IMR-90 (cell line): Measurements from ENCODE around the gene B3GAT1. TPM values are rescaled to one million over a fixed set of nuclear protein-coding genes. Genes with fewer than 3 reads are reported as not detected.

ENCODE experiments used
- ATAC-seq: fragments of 200-7000 bp; cut with Tn5 transposase; 2 replicates; pipeline ENCODE4 v1.9.1; 2020; ENCODE audit warnings: low read depth, mild to moderate bottlenecking, moderate library complexity
- BruUV-seq: library from RNA; stranded (reverse); fragments of 400-500 nt; replicated peaks from 2 replicates; lab custom pipeline; 2021; lab: Mats Ljungman, UMichigan
- CTCF ChIA-PET: fragments of 300-600 bp; formaldehyde crosslinking; extraction: SDS; loops from one replicate; lab custom pipeline; 2021; ENCODE audit warnings: antibody characterized with exemption; lab: Yijun Ruan, JAX
- POLR2A ChIA-PET: fragments of 300-600 bp; sonication (Branson Sonifier 250); formaldehyde crosslinking; loops from one replicate; lab custom pipeline; 2022; ENCODE audit warnings: antibody characterized with exemption; ENCODE audit not compliant: unreplicated experiment; lab: Charles Lee
- DNase-seq: peaks from one replicate; pipeline ENCODE4 v3.0.0; 2013
- H2AFZ ChIP-seq: replicated peaks from 2 replicates; pipeline ENCODE3; 2013; ENCODE audit warnings: low read length, mild to moderate bottlenecking; ENCODE audit not compliant: poor library complexity
- H2AK5ac ChIP-seq: 2 replicates; pipeline ENCODE4 v1.6.1; 2013; ENCODE audit warnings: low read depth, low read length, inconsistent platforms
- H2AK9ac ChIP-seq: replicated peaks from 2 replicates; pipeline ENCODE3; 2013; ENCODE audit warnings: mild to moderate bottlenecking, low read depth, low read length, moderate library complexity; ENCODE audit not compliant: poor library complexity
- H2BK120ac ChIP-seq: 2 replicates; pipeline ENCODE4 v1.6.1; 2013; ENCODE audit warnings: low read depth, low read length, inconsistent platforms
- H2BK15ac ChIP-seq: 3 replicates; pipeline ENCODE4 v1.6.1; 2013; ENCODE audit warnings: low read depth, low read length, inconsistent platforms
- H2BK20ac ChIP-seq: 2 replicates; pipeline ENCODE4 v1.6.1; 2013; ENCODE audit warnings: low read depth, mild to moderate bottlenecking, inconsistent platforms, low read length, moderate library complexity
- H2BK5ac ChIP-seq: 2 replicates; pipeline ENCODE4 v1.6.1; 2013; ENCODE audit warnings: mild to moderate bottlenecking, low read depth, low read length, inconsistent platforms; ENCODE audit not compliant: poor library complexity, severe bottlenecking
- H3K14ac ChIP-seq: replicated peaks from 2 replicates; pipeline ENCODE4 v1.6.1; 2013; ENCODE audit warnings: low read depth, low read length, inconsistent platforms
- H3K18ac ChIP-seq: 2 replicates; pipeline ENCODE4 v1.6.1; 2013; ENCODE audit warnings: low read depth, low read length, control low read depth
- H3K23ac ChIP-seq: 2 replicates; pipeline ENCODE4 v1.6.1; 2013; ENCODE audit warnings: low read depth, low read length, inconsistent platforms
- H3K27ac ChIP-seq: 2 replicates; pipeline ENCODE4 v1.5.1; 2013; ENCODE audit warnings: mild to moderate bottlenecking, control low read depth, low read length; ENCODE audit not compliant: insufficient read depth
- H3K27me3 ChIP-seq: 2 replicates; pipeline ENCODE4 v1.6.1; 2013; ENCODE audit warnings: low read length; ENCODE audit not compliant: control insufficient read depth, insufficient read depth
- H3K36me3 ChIP-seq: 2 replicates; pipeline ENCODE4 v1.6.1; 2013; ENCODE audit warnings: low read length, mixed read lengths; ENCODE audit not compliant: control insufficient read depth, insufficient read depth
- H3K4ac ChIP-seq: 2 replicates; pipeline ENCODE4 v1.6.1; 2013; ENCODE audit warnings: low read depth, low read length, inconsistent platforms
- H3K4me1 ChIP-seq: 2 replicates; pipeline ENCODE4 v1.6.1; 2013; ENCODE audit warnings: low read length, mixed read lengths; ENCODE audit not compliant: control insufficient read depth, insufficient read depth
- H3K4me2 ChIP-seq: 2 replicates; pipeline ENCODE4 v1.6.1; 2013; ENCODE audit warnings: low read depth, mild to moderate bottlenecking, control low read depth, low read length, moderate library complexity
- H3K4me3 ChIP-seq: 2 replicates; pipeline ENCODE4 v1.5.1; 2013; ENCODE audit warnings: low read depth, mild to moderate bottlenecking, control low read depth, low read length, moderate library complexity; ENCODE audit not compliant: insufficient read depth
- H3K56ac ChIP-seq: 2 replicates; pipeline ENCODE4 v1.6.1; 2013; ENCODE audit warnings: low read length, inconsistent platforms; ENCODE audit not compliant: insufficient read depth; ENCODE audit errors: extremely low read depth
- H3K79me1 ChIP-seq, 2 experiments: 2 replicates each; pipeline ENCODE4 v1.6.1; 2013; ENCODE audit warnings: low read length in 2 of 2, inconsistent platforms in 1 of 2, low read depth in 1 of 2
- H3K9ac ChIP-seq: 2 replicates; pipeline ENCODE4 v1.6.1; 2013; ENCODE audit warnings: low read depth, low read length, control low read depth
- H3K9me1 ChIP-seq: 2 replicates; pipeline ENCODE4 v1.6.1; 2013; ENCODE audit warnings: low read length, inconsistent platforms; ENCODE audit not compliant: insufficient read depth
- H3K9me3 ChIP-seq: 2 replicates; pipeline ENCODE4 v1.6.1; 2013; ENCODE audit warnings: low read length; ENCODE audit not compliant: control insufficient read depth, insufficient read depth
- H4K20me1 ChIP-seq: 2 replicates; pipeline ENCODE4 v1.6.1; 2013; ENCODE audit warnings: low read length, inconsistent platforms; ENCODE audit not compliant: insufficient read depth
- H4K5ac ChIP-seq: 2 replicates; pipeline ENCODE4 v1.6.1; 2013; ENCODE audit warnings: mild to moderate bottlenecking, low read depth, low read length, control low read depth
- H4K8ac ChIP-seq, 2 experiments: 2 replicates each; pipeline ENCODE4 v1.6.1; 2013; ENCODE audit warnings: low read depth in 2 of 2, low read length in 2 of 2, control low read depth in 1 of 2, inconsistent platforms in 1 of 2
- H4K91ac ChIP-seq: 2 replicates; pipeline ENCODE4 v1.6.1; 2013; ENCODE audit warnings: low read depth, low read length, inconsistent platforms; ENCODE audit not compliant: insufficient read depth
- BHLHE40 ChIP-seq: fragments of 150-350 bp; IDR thresholded peaks from 2 replicates; pipeline ENCODE4 v1.6.1; 2016; ENCODE audit warnings: mild to moderate bottlenecking, low read depth, low read length
- CEBPB ChIP-seq: IDR thresholded peaks from 2 replicates; pipeline ENCODE4 v1.6.1; 2012; ENCODE audit warnings: low read depth, low read length, improper control_type of control experiment
- MAZ ChIP-seq: IDR thresholded peaks from 2 replicates; pipeline ENCODE4 v1.6.1; 2012; ENCODE audit warnings: low read depth, mild to moderate bottlenecking, low read length, improper control_type of control experiment, moderate library complexity, borderline replicate concordance
- POLR2A ChIP-seq: IDR thresholded peaks from 2 replicates; pipeline ENCODE4 v1.6.1; 2012; ENCODE audit warnings: mild to moderate bottlenecking, low read depth, low read length
- RAD21 ChIP-seq: IDR thresholded peaks from 2 replicates; pipeline ENCODE4 v1.6.1; 2012; ENCODE audit warnings: low read length, improper control_type of control experiment
- RFX5 ChIP-seq: IDR thresholded peaks from 2 replicates; pipeline ENCODE4 v1.8.0; 2012; ENCODE audit warnings: low read depth, mild to moderate bottlenecking, low read length, moderate library complexity
- SMC3 ChIP-seq: fragments of 150-350 bp; IDR thresholded peaks from 2 replicates; pipeline ENCODE4 v1.6.1; 2016; ENCODE audit warnings: low read depth, mild to moderate bottlenecking, antibody characterized with exemption, low read length, moderate library complexity
- WGBS, 2 experiments: methylation state at CpG; one replicate each; pipeline versions ENCODE4 v1.1.5 to v1.1.7; 2013; ENCODE audit warnings: missing lambda C conversion rate in 2 of 2; ENCODE audit not compliant: insufficient read length in 1 of 2; ENCODE audit errors: extremely low coverage in 2 of 2; 5-methylcytosine and 5-hydroxymethylcytosine counted together
- dilution Hi-C: fragments of 300-500 bp; cut with HindIII; formaldehyde crosslinking; loops from one replicate; pipeline ENCODE4 v1.14.3; 2018; ENCODE audit warnings: low sequenced_read_pairs; ENCODE audit not compliant: unreplicated experiment
- in situ Hi-C: fragments of 300-500 bp; cut with MboI; formaldehyde crosslinking; loops from 3 replicates; pipeline ENCODE4 v1.14.3; 2019; ENCODE audit warnings: low sequenced_read_pairs, inconsistent platforms, mixed read lengths
- intact Hi-C: fragments of 100-400 bp; cut with micrococcal nuclease; formaldehyde crosslinking; loops from 2 replicates; pipeline ENCODE4 v1.10.0; 2022
- polyA plus RNA-seq, 3 experiments: library from polyadenylated mRNA; depleted of rRNA; stranded (reverse); fragments of >200 nt; gene quantifications; 2 replicates each; pipeline ENCODE4 v1.2.3, GENCODE V29; 2012; ENCODE audit warnings: low replicate concordance in 1 of 3
- total RNA-seq: library from RNA; depleted of rRNA; stranded (reverse); fragments of >200 nt; gene quantifications from 2 replicates; pipeline ENCODE4 v1.2.3, GENCODE V29; 2012
- TF ChIP-seq, protein P1 (sequence below): conservative IDR thresholded peaks from 2 replicates; pipeline ENCODE4 v1.5.1; 2012; ENCODE audit warnings: mild to moderate bottlenecking, low read depth, low read length, improper control_type of control experiment

The B3GAT1 gene
- total and polyA plus RNA-seq, 2 of the 4 experiments (the other 2 are of a cell fraction) = not detected

DNA sequence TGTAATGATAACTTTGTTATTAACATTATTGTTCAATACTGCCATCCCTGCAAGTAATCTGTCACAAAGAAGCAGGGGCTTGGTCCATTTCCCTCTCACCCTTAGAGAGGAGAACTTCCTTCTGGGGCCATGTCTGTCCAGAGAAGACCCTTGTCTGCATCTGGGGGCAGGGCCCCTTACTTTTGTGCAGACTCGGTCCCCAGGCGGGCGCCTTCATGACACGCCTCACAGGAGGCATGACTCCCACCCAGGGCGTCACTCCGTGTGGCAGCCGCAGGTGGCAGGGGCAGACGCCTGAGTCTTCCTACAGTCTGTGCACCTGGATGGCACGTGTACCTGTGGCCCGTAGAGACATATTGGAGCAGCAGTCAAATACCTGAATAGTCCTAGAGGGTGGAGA is 21.8 kb upstream of the B3GAT1 start:
- Histone ChIP-seq H3K4me2 (no peak overlapping the region), H2AFZ (no peak overlapping the region), H2BK20ac (no peak overlapping the region), H2BK120ac (no peak overlapping the region), H3K9me1 (no peaks in the 10 kb centered on the region), H2AK9ac (no peak overlapping the region), H2BK5ac (no peak overlapping the region), H2BK15ac (no peak overlapping the region), H4K91ac (no peak overlapping the region), H3K9ac (no peak overlapping the region), H4K5ac (no peak overlapping the region), H2AK5ac (no peak overlapping the region), H3K79me1 (no peaks in the 10 kb centered on the region), H3K18ac (no peak overlapping the region), H3K9me3 (peaks cover 42% of the 10 kb centered on the region), H3K27ac (no peak overlapping the region), H3K4me1 (no peaks in the 10 kb centered on the region), H4K8ac (no peak overlapping the region), H3K14ac (no peak overlapping the region), H3K23ac (no peak overlapping the region), H3K36me3 (no peaks in the 10 kb centered on the region), H3K4me3 (no peak overlapping the region), H3K27me3 (no peaks in the 10 kb centered on the region), H3K4ac (no peak overlapping the region), H4K20me1 (no peaks in the 10 kb centered on the region), H3K56ac (no peak overlapping the region)
- WGBS, 2 experiments = 100% methylated on average over 1 of the region's 10 CpGs; no CpG with 5 or more reads in 1 of the 2 experiments
- BruUV-seq = no TSS peak
- ChIA-PET CTCF (no interaction called here), POLR2A (no interaction called here)
- in situ Hi-C loops = no loop called here
- no peak for TF ChIP-seq SMC3
- no peak for TF ChIP-seq BHLHE40
- TF ChIP-seq RFX5 = no peak
- no peak for TF ChIP-seq RAD21
- TF ChIP-seq, protein P1, sequence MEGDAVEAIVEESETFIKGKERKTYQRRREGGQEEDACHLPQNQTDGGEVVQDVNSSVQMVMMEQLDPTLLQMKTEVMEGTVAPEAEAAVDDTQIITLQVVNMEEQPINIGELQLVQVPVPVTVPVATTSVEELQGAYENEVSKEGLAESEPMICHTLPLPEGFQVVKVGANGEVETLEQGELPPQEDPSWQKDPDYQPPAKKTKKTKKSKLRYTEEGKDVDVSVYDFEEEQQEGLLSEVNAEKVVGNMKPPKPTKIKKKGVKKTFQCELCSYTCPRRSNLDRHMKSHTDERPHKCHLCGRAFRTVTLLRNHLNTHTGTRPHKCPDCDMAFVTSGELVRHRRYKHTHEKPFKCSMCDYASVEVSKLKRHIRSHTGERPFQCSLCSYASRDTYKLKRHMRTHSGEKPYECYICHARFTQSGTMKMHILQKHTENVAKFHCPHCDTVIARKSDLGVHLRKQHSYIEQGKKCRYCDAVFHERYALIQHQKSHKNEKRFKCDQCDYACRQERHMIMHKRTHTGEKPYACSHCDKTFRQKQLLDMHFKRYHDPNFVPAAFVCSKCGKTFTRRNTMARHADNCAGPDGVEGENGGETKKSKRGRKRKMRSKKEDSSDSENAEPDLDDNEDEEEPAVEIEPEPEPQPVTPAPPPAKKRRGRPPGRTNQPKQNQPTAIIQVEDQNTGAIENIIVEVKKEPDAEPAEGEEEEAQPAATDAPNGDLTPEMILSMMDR = no peak
- TF ChIP-seq CEBPB = no peak
- no peak for TF ChIP-seq MAZ
- no peak for TF ChIP-seq POLR2A
- dilution Hi-C loops = no loop called here
- intact Hi-C loops = no loop called here
- DNase-seq (no peak), ATAC-seq (no peak)
